Panc1 (cell line): ENCODE data around the gene BCAS3. TPM values are rescaled to one million over a fixed set of nuclear protein-coding genes. Genes with fewer than 3 reads are reported as not detected.

Source experiments
- ATAC-seq: fragments of 200-7000 bp; cut with Tn5 transposase; 2 replicates; pipeline ENCODE4 v1.9.1; 2020; ENCODE audit warnings: mild to moderate bottlenecking, moderate library complexity
- BruUV-seq: library from RNA; stranded (reverse); fragments of 400-500 nt; replicated peaks from 2 replicates; lab custom pipeline; 2021; lab: Mats Ljungman, UMichigan
- CTCF ChIA-PET: fragments of 300-600 bp; sonication (Branson Sonifier 250); formaldehyde crosslinking; loops from one replicate; lab custom pipeline; 2022; ENCODE audit warnings: antibody characterized with exemption; lab: Charles Lee
- POLR2A ChIA-PET: fragments of 300-600 bp; sonication (Branson Sonifier 250); formaldehyde crosslinking; loops from one replicate; lab custom pipeline; 2022; ENCODE audit warnings: antibody characterized with exemption; lab: Charles Lee
- DNase-seq: peaks from one replicate; pipeline ENCODE4 v3.0.0-alpha.2; 2010; ENCODE audit warnings: low read depth, low spot score
- H3K27ac ChIP-seq: 2 replicates; pipeline ENCODE4 v1.5.1; 2011; ENCODE audit warnings: mild to moderate bottlenecking, low read length, inconsistent platforms
- H3K27me3 ChIP-seq: fragments of 200-500 bp; sonication (Bioruptor generic); 2 replicates; pipeline ENCODE4 v1.6.0; 2014; ENCODE audit warnings: low read length, inconsistent platforms; ENCODE audit not compliant: control insufficient read depth, insufficient read depth
- H3K36me3 ChIP-seq: fragments of 200-500 bp; sonication (Bioruptor generic); 2 replicates; pipeline ENCODE4 v1.5.1; 2014; ENCODE audit warnings: inconsistent platforms, mild to moderate bottlenecking, low read length, moderate library complexity; ENCODE audit not compliant: control insufficient read depth, insufficient read depth
- H3K4me1 ChIP-seq: 2 replicates; pipeline ENCODE4 v1.5.1; 2011; ENCODE audit warnings: inconsistent platforms, mild to moderate bottlenecking, low read length, moderate library complexity; ENCODE audit not compliant: control insufficient read depth, insufficient read depth
- H3K4me3 ChIP-seq, 2 experiments: 2 replicates each; pipeline ENCODE4 v1.5.1; 2011 to 2012; ENCODE audit warnings: low read depth in 2 of 2, low read length in 2 of 2, mild to moderate bottlenecking in 2 of 2, inconsistent platforms in 1 of 2, moderate library complexity in 1 of 2
- H3K9me3 ChIP-seq: fragments of 200-500 bp; sonication (Bioruptor generic); 2 replicates; pipeline ENCODE4 v1.5.1; 2014; ENCODE audit warnings: low read depth, mild to moderate bottlenecking, inconsistent platforms, low read length, moderate library complexity; ENCODE audit not compliant: control insufficient read depth, insufficient read depth
- POLR2AphosphoS5 ChIP-seq: IDR thresholded peaks from 2 replicates; pipeline ENCODE4 v1.6.1; 2012; ENCODE audit warnings: mild to moderate bottlenecking, low read depth, low read length, moderate library complexity
- SIN3A ChIP-seq: IDR thresholded peaks from 2 replicates; pipeline ENCODE4 v1.6.1; 2012; ENCODE audit warnings: low read depth, mild to moderate bottlenecking, low read length, moderate library complexity, borderline replicate concordance; ENCODE audit not compliant: insufficient read depth
- TCF7L2 ChIP-seq: IDR thresholded peaks from 2 replicates; pipeline ENCODE4 v1.6.1; 2011; ENCODE audit warnings: mild to moderate bottlenecking, low read depth, low read length, inconsistent platforms
- in situ Hi-C: cut with HindIII; loops from 2 replicates; pipeline ENCODE4 v1.10.0; 2016; ENCODE audit warnings: low sequenced_read_pairs, low pct_unique_long_range_greater_than_20kb
- intact Hi-C: fragments of 100-400 bp; cut with micrococcal nuclease; formaldehyde crosslinking; loops from one replicate; pipeline ENCODE4 v1.10.0; 2022; ENCODE audit not compliant: unreplicated experiment
- total RNA-seq: library from RNA; stranded (reverse); gene quantifications from one replicate; pipeline ENCODE4 v1.2.1, GENCODE V29; 2021; ENCODE audit not compliant: unreplicated experiment
- TF ChIP-seq, protein P1 (sequence below), 2 experiments: IDR thresholded peaks; 2 replicates each; pipeline ENCODE4 v1.6.1; 2011 to 2012; ENCODE audit warnings: low read depth in 2 of 2, control low read depth in 1 of 2, low read length in 1 of 2, mild to moderate bottlenecking in 1 of 2, moderate library complexity in 1 of 2; ENCODE audit not compliant: insufficient read depth in 1 of 2
- TF ChIP-seq, protein P2 (sequence below): fragments of 450-650 bp; IDR thresholded peaks from 2 replicates; pipeline ENCODE4 v1.5.1; 2017; ENCODE audit warnings: mild to moderate bottlenecking

BCAS3 gene
- total RNA-seq, 1 experiment from 2014 or later = 9.3 TPM

DNA sequence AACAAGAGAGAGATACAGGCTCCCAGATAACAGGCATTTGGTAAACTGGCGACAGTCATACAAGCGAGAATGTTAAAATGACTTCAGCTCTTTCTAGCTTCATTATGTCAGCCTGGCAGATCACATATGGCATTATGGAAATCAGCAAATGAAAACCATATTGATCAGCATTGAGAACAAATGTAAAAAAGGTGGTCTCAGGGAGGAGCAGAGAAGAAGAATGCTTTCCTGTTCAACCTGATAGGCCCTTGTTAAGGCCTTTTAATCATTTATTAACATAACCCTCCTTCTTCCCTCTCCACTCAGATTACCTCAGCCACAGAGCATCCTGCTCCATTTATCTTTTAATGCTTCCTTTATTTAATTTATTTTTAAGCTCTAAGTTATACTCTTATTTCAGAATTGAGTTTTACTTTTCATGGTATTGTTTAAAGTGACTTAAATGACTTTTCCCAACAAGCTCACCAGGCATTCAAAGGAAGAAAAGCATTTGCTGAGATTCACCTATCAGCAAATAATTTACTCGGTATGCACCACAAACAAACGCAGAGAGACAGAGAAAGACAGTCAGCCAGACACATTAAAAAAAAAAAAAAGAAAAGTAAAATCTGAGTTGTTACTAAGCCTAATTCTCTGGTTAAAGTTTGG is 478.1 kb downstream of the BCAS3 start:
- Histone ChIP-seq H3K9me3 (no peaks in the 10 kb centered on the region), H3K4me1 (peaks cover 38% of the 10 kb centered on the region), H3K4me3 (no peak overlapping the region), H3K27me3 (no peaks in the 10 kb centered on the region), H3K36me3 (no peaks in the 10 kb centered on the region), H3K27ac (peak overlapping the region; percentile 98)
- in situ Hi-C loops (no loop called here), intact Hi-C loops (loop anchor here (10.0 kb wide), 1 partner anchor 151 kb away; no protein-coding TSS in a partner anchor)
- no peak for TF ChIP-seq POLR2AphosphoS5
- TF ChIP-seq, protein P1, sequence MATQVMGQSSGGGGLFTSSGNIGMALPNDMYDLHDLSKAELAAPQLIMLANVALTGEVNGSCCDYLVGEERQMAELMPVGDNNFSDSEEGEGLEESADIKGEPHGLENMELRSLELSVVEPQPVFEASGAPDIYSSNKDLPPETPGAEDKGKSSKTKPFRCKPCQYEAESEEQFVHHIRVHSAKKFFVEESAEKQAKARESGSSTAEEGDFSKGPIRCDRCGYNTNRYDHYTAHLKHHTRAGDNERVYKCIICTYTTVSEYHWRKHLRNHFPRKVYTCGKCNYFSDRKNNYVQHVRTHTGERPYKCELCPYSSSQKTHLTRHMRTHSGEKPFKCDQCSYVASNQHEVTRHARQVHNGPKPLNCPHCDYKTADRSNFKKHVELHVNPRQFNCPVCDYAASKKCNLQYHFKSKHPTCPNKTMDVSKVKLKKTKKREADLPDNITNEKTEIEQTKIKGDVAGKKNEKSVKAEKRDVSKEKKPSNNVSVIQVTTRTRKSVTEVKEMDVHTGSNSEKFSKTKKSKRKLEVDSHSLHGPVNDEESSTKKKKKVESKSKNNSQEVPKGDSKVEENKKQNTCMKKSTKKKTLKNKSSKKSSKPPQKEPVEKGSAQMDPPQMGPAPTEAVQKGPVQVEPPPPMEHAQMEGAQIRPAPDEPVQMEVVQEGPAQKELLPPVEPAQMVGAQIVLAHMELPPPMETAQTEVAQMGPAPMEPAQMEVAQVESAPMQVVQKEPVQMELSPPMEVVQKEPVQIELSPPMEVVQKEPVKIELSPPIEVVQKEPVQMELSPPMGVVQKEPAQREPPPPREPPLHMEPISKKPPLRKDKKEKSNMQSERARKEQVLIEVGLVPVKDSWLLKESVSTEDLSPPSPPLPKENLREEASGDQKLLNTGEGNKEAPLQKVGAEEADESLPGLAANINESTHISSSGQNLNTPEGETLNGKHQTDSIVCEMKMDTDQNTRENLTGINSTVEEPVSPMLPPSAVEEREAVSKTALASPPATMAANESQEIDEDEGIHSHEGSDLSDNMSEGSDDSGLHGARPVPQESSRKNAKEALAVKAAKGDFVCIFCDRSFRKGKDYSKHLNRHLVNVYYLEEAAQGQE (IDR thresholded peaks at IDR 0.05; ENCODE audit: insufficient read depth in 1 of 2, low read depth in 2 of 2, low read length in 1 of 2) = no peak
- no peak for TF ChIP-seq SIN3A
- TF ChIP-seq, protein P2, sequence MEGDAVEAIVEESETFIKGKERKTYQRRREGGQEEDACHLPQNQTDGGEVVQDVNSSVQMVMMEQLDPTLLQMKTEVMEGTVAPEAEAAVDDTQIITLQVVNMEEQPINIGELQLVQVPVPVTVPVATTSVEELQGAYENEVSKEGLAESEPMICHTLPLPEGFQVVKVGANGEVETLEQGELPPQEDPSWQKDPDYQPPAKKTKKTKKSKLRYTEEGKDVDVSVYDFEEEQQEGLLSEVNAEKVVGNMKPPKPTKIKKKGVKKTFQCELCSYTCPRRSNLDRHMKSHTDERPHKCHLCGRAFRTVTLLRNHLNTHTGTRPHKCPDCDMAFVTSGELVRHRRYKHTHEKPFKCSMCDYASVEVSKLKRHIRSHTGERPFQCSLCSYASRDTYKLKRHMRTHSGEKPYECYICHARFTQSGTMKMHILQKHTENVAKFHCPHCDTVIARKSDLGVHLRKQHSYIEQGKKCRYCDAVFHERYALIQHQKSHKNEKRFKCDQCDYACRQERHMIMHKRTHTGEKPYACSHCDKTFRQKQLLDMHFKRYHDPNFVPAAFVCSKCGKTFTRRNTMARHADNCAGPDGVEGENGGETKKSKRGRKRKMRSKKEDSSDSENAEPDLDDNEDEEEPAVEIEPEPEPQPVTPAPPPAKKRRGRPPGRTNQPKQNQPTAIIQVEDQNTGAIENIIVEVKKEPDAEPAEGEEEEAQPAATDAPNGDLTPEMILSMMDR = no peak
- no peak for TF ChIP-seq TCF7L2
- no peak for DNase-seq
- no TSS peak for BruUV-seq
- ChIA-PET POLR2A (no interaction called here), CTCF (no interaction called here)
- no peak for ATAC-seq

DNA sequence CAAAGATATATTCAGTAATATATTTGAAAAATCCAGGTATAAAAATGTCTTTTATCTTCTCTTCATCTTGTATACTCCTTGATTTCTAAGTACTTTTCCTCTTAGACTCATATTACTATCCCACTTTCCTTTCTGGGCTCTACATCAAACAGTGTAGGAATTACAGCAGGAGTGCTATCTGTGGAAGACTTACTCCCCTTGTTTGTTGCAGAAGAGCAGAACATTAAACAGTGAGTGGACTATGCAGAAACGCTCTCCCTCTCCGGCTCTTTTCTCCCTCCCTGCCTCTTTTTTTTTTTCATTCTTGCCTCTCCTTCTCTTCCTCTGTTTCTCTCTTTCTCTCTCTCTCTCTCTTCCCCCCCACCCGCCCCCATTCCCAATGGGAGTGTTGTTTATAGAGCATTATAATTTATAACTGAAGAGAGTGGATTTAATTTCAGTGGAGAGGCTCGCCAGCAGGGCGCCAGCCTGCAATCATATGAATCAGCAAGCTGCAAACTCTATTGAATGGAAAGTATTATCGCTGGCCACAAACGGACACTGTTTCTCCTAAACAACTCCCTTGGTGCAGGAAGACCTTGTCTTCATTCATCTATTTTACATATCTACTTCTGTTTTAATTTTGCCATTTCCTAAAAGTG is 479.7 kb downstream of the BCAS3 start:
- peak overlapping the region; percentile 30 to 38 for H3K4me3 ChIP-seq

More for the DNA sequence above, 479.7 kb downstream of the BCAS3 start:
- Histone ChIP-seq H3K9me3 (no peaks in the 10 kb centered on the region), H3K27ac (peak overlapping the region; percentile 98), H3K4me1 (peaks cover 40% of the 10 kb centered on the region), H3K27me3 (no peaks in the 10 kb centered on the region), H3K36me3 (no peaks in the 10 kb centered on the region)
- no TSS peak for BruUV-seq
- ATAC-seq (peak; percentile 96), DNase-seq (no peak)
- ChIA-PET CTCF (interaction anchor here (0.6 kb wide), 1 partner anchor 29 kb away, joined by 3 read pairs; no protein-coding TSS in a partner anchor), POLR2A (interaction anchor here (0.6 kb wide), 1 partner anchor 9 kb away, joined by 35 read pairs; no protein-coding TSS in a partner anchor)
- intact Hi-C loops = loop anchor here (10.0 kb wide), 1 partner anchor 153 kb away; no protein-coding TSS in a partner anchor
- TF ChIP-seq, protein P1 (IDR thresholded peaks at IDR 0.05; ENCODE audit: insufficient read depth in 1 of 2, low read depth in 2 of 2, low read length in 1 of 2) = no peak
- TF ChIP-seq POLR2AphosphoS5 = no peak
- no peak for TF ChIP-seq SIN3A
- TF ChIP-seq TCF7L2 = peak; percentile 73; the same call in 1 of the 2 replicates
- TF ChIP-seq, protein P2 = peak; percentile 16
- in situ Hi-C loops = no loop called here
